ENCODE data around the gene NCCRP1. TPM values are rescaled to one million over a fixed set of nuclear protein-coding genes. Genes with fewer than 3 reads are reported as not detected.

NCCRP1 gene
- total and polyA plus RNA-seq, 8 donors, result 0.96 to 8.5 (median 3.2) TPM

GRCh38 chr19:39170386-39171231, 26.2 kb upstream of the NCCRP1 start:
- no peaks in the 10 kb centered on the region for H3K9me3 ChIP-seq
- peaks cover 0 to 30% (median 0%) of the 10 kb centered on the region in 3 donors for H3K36me3 ChIP-seq
- H3K27me3 ChIP-seq, result no peaks in the 10 kb centered on the region
- intact Hi-C loops (cut with DNase I), result no loop called here
- WGBS, 2 donors, result 82 to 84% methylated on average over 17 of the region's 17 CpGs
- no peak for ATAC-seq
- TF ChIP-seq, protein P1, sequence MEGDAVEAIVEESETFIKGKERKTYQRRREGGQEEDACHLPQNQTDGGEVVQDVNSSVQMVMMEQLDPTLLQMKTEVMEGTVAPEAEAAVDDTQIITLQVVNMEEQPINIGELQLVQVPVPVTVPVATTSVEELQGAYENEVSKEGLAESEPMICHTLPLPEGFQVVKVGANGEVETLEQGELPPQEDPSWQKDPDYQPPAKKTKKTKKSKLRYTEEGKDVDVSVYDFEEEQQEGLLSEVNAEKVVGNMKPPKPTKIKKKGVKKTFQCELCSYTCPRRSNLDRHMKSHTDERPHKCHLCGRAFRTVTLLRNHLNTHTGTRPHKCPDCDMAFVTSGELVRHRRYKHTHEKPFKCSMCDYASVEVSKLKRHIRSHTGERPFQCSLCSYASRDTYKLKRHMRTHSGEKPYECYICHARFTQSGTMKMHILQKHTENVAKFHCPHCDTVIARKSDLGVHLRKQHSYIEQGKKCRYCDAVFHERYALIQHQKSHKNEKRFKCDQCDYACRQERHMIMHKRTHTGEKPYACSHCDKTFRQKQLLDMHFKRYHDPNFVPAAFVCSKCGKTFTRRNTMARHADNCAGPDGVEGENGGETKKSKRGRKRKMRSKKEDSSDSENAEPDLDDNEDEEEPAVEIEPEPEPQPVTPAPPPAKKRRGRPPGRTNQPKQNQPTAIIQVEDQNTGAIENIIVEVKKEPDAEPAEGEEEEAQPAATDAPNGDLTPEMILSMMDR (IDR thresholded peaks at IDR 0.05), result no peak
- peak in 2 of 6 donors; percentile 53 to 63 for DNase-seq
- no peak overlapping the region for H3K27ac ChIP-seq
- no peak overlapping the region for H3K4me3 ChIP-seq
- H3K4me1 ChIP-seq, result peaks cover 20 to 24% (median 23%) of the 10 kb centered on the region in 3 donors
- no peak for FAIRE-seq

DNA sequence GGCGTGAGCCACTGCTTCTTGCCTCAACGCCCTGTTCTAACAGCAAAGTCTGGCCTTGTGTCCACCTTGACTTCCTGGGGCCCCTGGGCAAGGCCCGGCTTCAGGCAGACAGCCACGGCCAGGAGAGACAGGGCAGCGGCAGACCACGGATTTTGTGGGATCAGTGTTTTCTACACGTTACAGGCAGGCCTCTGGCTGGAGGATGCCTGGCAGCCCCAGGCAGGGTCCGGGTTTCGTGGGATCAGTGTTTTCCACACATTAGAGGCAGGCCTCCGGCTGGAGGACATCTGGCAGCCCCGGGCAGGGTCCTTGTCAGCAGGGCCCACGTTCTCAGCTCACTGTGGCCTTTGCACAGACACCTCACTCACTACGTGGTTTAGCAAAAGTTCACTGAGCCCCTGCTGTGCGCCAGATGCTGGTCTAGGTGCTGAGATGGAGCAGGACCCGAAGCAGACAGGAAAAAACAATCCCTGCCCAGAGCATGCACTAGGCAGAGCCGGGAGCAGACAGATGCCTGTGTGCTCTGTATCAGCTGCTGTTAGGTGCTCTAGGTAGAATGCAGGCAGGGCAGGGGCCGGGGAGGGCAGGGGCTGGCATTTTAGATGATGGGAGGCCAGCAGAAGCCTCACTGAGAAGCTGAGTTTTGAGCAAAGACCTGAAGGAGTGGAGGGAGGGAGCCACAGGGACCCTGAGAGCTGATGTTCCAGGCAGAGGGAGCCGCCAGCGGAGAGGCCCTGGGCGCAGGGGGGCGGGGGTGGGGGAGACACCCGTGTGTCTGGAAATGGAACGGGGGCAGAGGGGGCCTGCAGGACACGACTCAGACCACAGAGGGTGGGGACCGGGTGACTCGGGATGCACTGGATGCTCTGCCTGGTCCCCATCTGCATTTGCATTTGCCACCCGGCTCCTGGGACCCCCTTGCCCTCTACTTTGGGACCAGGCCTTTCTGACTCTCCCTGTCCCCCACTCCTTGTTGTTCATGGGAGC, 25.0 kb upstream of the NCCRP1 start:
- Histone ChIP-seq H3K36me3 (peaks cover 0 to 34% (median 10%) of the 10 kb centered on the region in 3 donors), H3K4me1 (peaks cover 9 to 14% (median 12%) of the 10 kb centered on the region in 3 donors), H3K4me3 (no peak overlapping the region), H3K9me3 (no peaks in the 10 kb centered on the region), H3K27ac (no peak overlapping the region), H3K27me3 (no peaks in the 10 kb centered on the region)
- WGBS, 2 donors, result 84 to 90% methylated on average over 27 of the region's 27 CpGs
- DNase-seq, result peak in 1 of 6 donors; percentile 43
- ATAC-seq, result no peak
- TF ChIP-seq, protein P1 (IDR thresholded peaks at IDR 0.05), result no peak
- intact Hi-C loops (cut with DNase I), result no loop called here
- FAIRE-seq, result no peak

GRCh38 chr19:39172700-39173501, 23.9 kb upstream of the NCCRP1 start:
- peak in 2 of 6 donors; percentile 55 to 74 for DNase-seq
- TF ChIP-seq, protein P1 (IDR thresholded peaks at IDR 0.05), result no peak
- H3K36me3 ChIP-seq, result peaks cover 0 to 35% (median 12%) of the 10 kb centered on the region in 3 donors
- H3K4me1 ChIP-seq, result peaks cover 0 to 2% (median under 1%) of the 10 kb centered on the region in 3 donors
- no peaks in the 10 kb centered on the region for H3K27me3 ChIP-seq
- H3K4me3 ChIP-seq, result no peak overlapping the region
- FAIRE-seq, result no peak
- H3K27ac ChIP-seq, result no peak overlapping the region
- 93% methylated on average over 41 to 45 of the region's 45 CpGs for WGBS, 2 donors
- intact Hi-C loops (cut with DNase I), result no loop called here
- no peaks in the 10 kb centered on the region for H3K9me3 ChIP-seq
- no peak for ATAC-seq

DNA sequence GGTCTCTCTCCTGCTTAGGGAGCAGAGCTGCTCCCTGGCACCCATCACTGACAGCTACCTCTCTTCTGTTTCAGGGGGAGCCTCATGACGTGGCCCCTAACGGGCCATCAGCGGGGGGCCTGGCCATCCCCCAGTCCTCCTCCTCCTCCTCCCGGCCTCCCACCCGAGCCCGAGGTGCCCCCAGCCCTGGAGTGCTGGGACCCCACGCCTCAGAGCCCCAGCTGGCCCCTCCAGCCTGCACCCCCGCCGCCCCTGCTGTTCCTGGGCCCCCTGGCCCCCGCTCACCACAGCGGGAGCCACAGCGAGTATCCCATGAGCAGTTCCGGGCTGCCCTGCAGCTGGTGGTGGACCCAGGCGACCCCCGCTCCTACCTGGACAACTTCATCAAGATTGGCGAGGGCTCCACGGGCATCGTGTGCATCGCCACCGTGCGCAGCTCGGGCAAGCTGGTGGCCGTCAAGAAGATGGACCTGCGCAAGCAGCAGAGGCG, 23.2 kb upstream of the NCCRP1 start:
- TF ChIP-seq, protein P1 (IDR thresholded peaks at IDR 0.05), result no peak
- Histone ChIP-seq H3K36me3 (peaks cover 0 to 39% (median 17%) of the 10 kb centered on the region in 3 donors), H3K4me1 (no peaks in the 10 kb centered on the region), H3K27me3 (no peaks in the 10 kb centered on the region), H3K27ac (no peak overlapping the region), H3K4me3 (no peak overlapping the region), H3K9me3 (no peaks in the 10 kb centered on the region)
- FAIRE-seq (no peak), DNase-seq (peak in 1 of 6 donors; percentile 63), ATAC-seq (no peak)
- 95 to 97% methylated on average over 24 to 25 of the region's 25 CpGs for WGBS, 2 donors
- intact Hi-C loops (cut with DNase I), result no loop called here

Measured in pancreas (tissue), 10 donors.